Eye (tissue), 1 donor: Measurements from ENCODE around the gene LTBP1.
A peak's percentile ranks its signal among the peaks of the same experiment; 100 is the strongest.
"Not testable (repeated sequence)": the region's sequence is repeated elsewhere in the genome, so short reads cannot be mapped to it uniquely, and the experiment has no call there.

Experiments used
- DNase-seq: peaks from one replicate; pipeline ENCODE4 v3.0.0-alpha.2; 2015

Gene LTBP1

GRCh38 chr2:33366473-33366872, 419.7 kb downstream of the LTBP1 start:
- no peak for DNase-seq

GRCh38 chr2:33368524-33368923, 421.8 kb downstream of the LTBP1 start:
- not testable (repeated sequence) for DNase-seq

- DNase-seq = no peak
These were observed 422.4 kb downstream of the LTBP1 start for GRCh38 chr2:33369191-33369590.

- no peak for DNase-seq
These were observed 424.0 kb downstream of the LTBP1 start for GRCh38 chr2:33370636-33371265.

GRCh38 chr2:33371304-33372090, 424.7 kb downstream of the LTBP1 start:
- no peak for DNase-seq

- DNase-seq = peak; percentile 50
These were observed 426.3 kb downstream of the LTBP1 start for GRCh38 chr2:33372940-33373553.

GRCh38 chr2:33373986-33374385, 427.2 kb downstream of the LTBP1 start:
- no peak for DNase-seq

- no peak for DNase-seq
These were observed 428.3 kb downstream of the LTBP1 start for GRCh38 chr2:33375054-33375453.

GRCh38 chr2:33377048-33377447, 430.3 kb downstream of the LTBP1 start:
- no peak for DNase-seq

GRCh38 chr2:33378556-33379210, 431.9 kb downstream of the LTBP1 start:
- peak; percentile 64 for DNase-seq

GRCh38 chr2:33380001-33380609, 433.4 kb downstream of the LTBP1 start:
- DNase-seq = no peak

- no peak for DNase-seq
These were observed 434.0 kb downstream of the LTBP1 start for GRCh38 chr2:33380719-33381118.

- DNase-seq = no peak
These were observed 434.6 kb downstream of the LTBP1 start for GRCh38 chr2:33381301-33381858.

- peak; percentile 24 for DNase-seq
These were observed 437.3 kb downstream of the LTBP1 start for GRCh38 chr2:33383855-33384598.

- no peak for DNase-seq
These were observed 437.8 kb downstream of the LTBP1 start for GRCh38 chr2:33384599-33384961.

- DNase-seq = no peak
These were observed 442.2 kb downstream of the LTBP1 start for GRCh38 chr2:33388996-33389395.

- not testable (repeated sequence) for DNase-seq
These were observed 442.9 kb downstream of the LTBP1 start for GRCh38 chr2:33389695-33390094.

- DNase-seq = no peak
These were observed 444.9 kb downstream of the LTBP1 start for GRCh38 chr2:33391529-33392255.

- no peak for DNase-seq
These were observed 445.6 kb downstream of the LTBP1 start for GRCh38 chr2:33392366-33392765.

GRCh38 chr2:33395034-33395433, 448.3 kb downstream of the LTBP1 start:
- no peak for DNase-seq

GRCh38 chr2:33395655-33396249, 449.0 kb downstream of the LTBP1 start:
- DNase-seq = peak; percentile 46
